Measurements from ENCODE around the gene PNPLA6.

PNPLA6 gene

DNA sequence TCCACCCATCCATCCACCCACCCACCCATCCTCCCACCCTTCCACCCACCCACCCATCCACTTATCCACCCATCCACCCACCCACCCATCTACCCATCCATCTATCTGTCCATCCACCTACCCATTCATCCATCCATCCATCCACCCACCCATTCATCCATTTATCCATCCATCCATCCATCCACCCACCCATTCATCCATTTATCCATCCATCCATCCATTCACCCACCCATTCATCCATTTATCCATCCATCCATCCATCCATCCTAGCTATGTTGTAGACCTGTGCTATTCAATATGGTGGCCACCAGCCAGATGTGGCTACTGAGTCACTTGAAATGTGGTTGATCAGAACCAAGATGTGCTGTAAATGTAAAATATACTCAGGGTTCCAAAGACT is 65.2 kb downstream of the PNPLA6 start:
- no peak for DNase-seq (ENCODE audit: low spot score)

DNA sequence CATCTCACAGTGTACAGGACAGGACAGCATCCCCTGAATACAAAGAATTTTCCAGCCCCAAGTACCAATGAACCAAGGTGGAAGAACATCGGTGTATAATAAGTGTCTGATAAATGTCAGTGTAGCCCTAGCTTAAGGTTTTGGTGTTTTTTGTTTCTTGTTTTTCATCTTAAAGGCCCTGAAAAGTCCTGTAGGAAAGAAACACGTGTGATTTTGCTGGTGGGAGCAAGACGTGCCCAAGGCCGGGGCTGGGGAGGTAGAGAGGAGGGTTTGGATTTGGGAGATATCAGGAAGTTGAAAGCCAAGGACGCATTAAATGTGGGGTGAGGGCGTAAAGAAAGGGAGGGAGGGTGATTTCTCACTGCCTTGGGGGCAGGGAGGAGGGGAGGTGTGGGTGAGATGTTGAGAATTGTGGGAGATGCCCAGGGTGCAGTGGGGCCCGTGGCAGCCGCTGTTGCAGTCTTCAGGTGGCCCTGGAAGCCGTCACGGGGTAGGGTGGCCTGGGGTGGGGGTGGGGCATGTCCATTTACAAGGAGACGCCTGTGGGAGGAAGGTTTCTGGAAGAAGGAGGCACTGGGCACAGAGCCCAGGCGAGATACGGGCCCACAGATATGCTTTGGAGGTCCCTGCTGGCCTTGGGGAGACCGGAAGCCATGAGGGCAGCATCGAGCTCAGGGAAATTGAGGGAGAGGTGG is 66.9 kb downstream of the PNPLA6 start:
- no peak for DNase-seq (ENCODE audit: low spot score)

DNA sequence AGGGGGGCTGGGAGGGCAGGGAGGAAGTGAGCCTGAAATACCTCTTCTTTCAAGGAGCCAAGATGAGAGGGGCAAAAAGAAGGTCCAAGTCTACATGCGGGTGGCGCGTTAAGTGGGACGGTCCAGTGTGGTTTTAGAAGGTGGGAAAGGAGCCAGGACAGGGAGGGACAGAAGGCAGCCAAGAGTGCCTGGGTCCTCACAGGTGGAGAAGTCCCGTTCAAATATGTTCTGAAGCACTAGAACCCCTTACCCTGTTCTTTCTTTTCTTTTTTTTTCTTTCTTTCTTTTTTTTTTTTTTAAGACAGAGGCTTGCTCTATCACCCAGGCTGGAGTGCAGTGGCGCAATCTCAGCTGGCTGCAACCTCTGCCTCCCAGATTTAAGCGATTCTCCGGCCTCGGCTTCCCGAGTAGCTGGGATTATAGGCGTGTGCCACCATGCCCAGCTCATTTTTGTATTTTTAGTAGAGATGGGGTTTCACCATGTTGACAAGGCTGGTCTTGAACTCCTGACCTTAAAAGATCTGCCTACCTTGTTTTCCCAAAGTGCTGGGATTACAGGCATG is 67.5 kb downstream of the PNPLA6 start:
- no peak for DNase-seq (ENCODE audit: low spot score)

DNA sequence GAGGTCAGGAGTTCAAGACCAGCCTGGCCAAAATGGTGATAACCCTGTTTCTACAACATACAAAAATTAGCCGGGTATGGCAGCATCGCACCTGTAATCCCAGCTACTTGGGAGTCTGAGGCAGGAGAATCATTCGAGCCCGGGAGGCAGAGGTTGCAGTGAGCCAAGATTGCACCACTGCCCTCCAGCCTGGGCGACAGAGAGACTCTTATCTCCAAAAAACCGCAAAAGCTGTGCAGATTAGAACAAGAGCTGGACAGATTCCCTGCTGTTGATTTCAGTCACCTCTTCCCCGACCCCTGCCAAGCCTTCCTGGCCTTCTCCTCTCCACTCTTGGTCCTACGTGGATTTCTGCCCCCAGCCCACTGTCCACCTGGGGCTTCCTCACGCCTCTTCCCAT is 68.4 kb downstream of the PNPLA6 start:
- no peak for DNase-seq (ENCODE audit: low spot score)

DNA sequence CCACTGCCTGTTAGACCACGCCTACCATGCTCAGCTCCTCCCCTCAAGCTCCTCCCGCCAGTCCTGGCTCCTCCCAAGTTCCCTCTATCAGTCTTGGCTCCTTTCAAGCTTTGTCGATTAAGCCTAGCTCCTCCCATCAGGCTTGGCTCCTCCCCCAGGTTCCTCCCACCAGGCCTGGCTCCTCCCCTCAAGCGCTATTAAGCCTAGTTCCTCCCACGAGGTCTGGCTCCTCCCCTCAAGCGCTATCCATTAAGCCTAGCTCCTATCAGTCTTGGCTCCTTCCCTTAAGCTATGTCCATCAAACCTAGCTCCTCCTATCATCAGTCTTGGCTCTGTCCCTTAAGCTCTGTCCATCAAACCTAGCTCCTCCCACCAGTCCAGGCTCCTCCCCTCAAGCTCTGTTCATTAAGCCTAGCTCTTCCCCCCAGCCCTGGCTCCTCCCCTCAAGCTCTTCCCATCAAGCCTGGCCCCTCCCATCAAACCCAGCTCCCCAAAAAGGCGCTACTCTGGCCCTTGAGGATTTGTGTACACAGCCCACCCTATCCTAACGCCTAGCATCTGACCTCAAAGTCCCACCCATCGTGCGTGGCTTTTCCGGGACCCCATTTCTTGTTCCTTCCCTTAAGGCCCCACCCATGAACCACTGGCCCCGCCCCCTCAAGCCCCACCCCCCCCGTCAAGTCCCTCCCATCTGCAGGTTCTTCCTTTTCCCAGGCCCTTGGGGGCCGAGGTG is 70.1 kb downstream of the PNPLA6 start:
- DNase-seq (ENCODE audit: low spot score) = no peak

DNA sequence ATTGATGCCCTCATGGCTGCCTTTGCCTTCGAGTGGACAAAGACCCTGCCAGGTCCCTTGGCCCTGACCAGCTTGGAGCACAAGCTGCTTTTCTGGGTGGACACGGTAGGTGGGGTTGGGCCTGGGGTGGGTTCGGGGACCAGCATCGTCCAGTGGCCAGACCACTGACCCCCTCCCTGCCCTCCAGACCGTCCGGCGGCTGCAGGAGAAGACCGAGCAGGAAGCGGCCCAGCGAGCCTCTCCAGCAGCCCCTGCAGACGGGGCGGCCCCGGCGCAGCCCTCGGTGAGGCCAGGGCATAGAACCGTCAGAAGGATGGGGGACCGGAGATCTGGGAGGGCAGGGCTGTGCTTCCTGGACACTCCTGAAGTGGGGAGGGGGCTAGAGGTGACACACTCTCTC is 70.8 kb downstream of the PNPLA6 start:
- no peak for DNase-seq (ENCODE audit: low spot score)

DNA sequence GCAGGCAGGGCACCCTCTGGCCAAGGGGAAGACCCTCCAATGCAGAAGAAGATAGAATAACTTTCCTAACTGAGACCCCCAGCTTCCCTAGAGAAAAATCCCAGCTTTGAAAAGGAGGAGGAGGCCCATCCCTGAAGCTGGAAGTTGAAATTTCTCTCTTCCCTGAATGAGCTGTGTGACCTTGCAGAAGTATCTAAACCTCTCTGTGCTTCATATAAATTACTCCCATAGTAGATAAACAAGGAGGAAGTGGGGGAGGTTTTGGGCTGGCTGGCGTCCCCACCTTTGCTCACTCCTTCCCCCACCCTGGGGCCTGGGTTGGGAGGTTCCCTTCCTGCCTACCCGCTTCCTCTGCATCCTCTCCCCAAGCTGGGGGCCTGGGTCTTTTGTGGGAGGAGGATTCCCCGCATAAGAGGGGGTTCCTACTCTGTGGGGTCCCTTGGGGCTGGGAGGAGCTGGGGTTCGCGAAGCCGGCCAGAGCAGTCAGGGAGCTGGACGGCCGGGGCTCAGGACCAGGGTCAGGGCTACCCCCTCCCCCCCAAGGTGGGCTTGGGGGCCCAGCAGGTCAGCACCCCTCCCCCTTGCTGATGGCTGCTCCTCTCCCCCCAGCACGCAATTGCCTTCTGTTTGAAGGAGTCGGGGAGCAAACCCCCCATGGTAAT is 71.8 kb downstream of the PNPLA6 start:
- no peak for DNase-seq (ENCODE audit: low spot score)

DNA sequence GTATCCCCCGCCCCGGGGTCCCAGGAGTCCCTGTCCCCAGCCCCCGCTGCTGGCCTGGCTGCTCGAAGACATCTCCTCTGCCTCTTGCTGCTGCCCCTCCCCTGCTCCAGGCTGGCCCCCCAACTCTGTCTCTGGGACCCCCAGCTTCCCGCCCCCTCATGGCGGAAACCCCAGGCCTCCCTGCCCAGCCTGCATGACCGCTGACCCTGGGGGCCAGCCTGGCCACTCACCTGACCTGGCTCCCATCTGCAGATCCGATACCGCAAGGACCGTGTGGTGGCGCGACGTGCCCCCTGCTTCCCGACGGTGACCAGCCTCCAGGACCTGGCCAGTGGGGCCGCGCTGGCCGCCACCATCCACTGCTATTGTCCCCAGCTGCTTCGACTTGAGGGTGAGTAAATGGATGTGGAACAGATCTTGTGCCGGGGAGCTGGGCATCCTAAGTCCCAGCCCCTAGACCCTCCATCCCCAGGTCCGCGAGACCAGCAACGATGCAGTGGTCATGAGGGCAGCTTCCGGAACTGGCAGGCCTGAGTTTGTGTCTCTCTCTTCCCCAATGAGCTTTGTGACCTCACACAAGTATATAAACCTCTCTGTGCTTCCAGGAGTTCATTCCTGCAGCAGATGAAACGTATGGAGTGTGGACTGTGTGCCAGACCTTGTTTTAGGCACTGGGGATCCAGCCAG is 72.5 kb downstream of the PNPLA6 start:
- no peak for DNase-seq (ENCODE audit: low spot score)

DNA sequence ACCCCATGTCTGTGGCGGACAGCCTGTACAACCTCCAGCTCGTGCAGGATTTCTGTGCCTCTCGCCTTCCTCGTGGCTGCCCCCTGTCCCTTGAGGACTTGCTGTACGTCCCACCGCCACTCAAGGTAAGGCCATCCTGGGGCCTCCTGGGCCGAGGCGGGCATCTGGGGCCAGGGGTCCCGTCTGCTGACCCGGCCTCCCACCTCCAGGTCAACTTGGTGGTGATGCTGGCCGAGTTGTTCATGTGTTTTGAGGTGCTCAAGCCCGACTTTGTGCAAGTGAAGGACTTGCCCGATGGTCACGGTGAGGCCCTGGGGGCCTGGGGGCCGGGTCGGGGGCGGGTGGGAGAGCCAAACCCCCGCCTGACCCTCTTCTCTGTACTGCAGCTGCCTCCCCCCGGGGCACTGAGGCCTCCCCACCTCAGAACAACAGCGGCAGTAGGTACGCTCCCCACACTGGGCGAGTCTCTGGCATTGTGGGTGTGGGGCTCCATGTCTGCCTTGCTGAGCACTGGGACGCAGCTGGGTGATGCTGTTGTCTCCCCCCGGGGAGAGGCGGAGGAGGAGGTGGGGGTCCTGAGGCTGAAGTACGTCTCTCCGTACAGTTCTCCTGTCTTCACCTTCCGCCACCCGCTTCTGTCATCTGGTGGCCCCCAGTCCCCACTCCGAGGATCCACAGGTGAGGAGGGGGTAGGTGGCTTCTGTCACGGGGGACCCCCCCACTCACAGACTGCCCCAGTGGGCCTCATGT is 75.1 kb downstream of the PNPLA6 start:
- DNase-seq (ENCODE audit: low spot score) = no peak

All from CD4-positive, alpha-beta T cell treated with Interleukin-15 for 4 hours (primary cell).